Measurements from ENCODE around the gene GNAI2.

GNAI2 gene

GRCh38 chr3:50288387-50289007 is 52.5 kb downstream of the GNAI2 start:
- no peak for TF ChIP-seq PPARA (CRISPR knock-in tag; IDR thresholded peaks at IDR 0.05; ENCODE audit: borderline replicate concordance)
- TF ChIP-seq TCF4 (CRISPR knock-in tag; IDR thresholded peaks at IDR 0.05; ENCODE audit: borderline replicate concordance), result no peak
- TF ChIP-seq ZC3H10 (CRISPR knock-in tag; IDR thresholded peaks at IDR 0.05), result no peak
- no peak for TF ChIP-seq TOX (CRISPR knock-in tag; IDR thresholded peaks at IDR 0.05; ENCODE audit: borderline replicate concordance)
- TF ChIP-seq SNAI2 (CRISPR knock-in tag; IDR thresholded peaks at IDR 0.05), result no peak
- no peak for TF ChIP-seq ESRRG (CRISPR knock-in tag; IDR thresholded peaks at IDR 0.05)
- no peak for TF ChIP-seq ZNF8 (CRISPR knock-in tag; IDR thresholded peaks at IDR 0.05)
- TF ChIP-seq CSRNP3 (CRISPR knock-in tag; IDR thresholded peaks at IDR 0.05), result no peak
- TF ChIP-seq ZFP3 (CRISPR knock-in tag; IDR thresholded peaks at IDR 0.05), result no peak
- TF ChIP-seq ARNTL (CRISPR knock-in tag; IDR thresholded peaks at IDR 0.05; ENCODE audit: borderline replicate concordance, low read depth), result no peak
- no peak for TF ChIP-seq OSR1 (CRISPR knock-in tag; IDR thresholded peaks at IDR 0.05)
- no peak for TF ChIP-seq PATZ1 (CRISPR knock-in tag; IDR thresholded peaks at IDR 0.05; ENCODE audit: borderline replicate concordance)
- no peak for TF ChIP-seq BACH2 (CRISPR knock-in tag; IDR thresholded peaks at IDR 0.05; ENCODE audit: borderline replicate concordance)
- TF ChIP-seq CSDC2 (CRISPR knock-in tag; IDR thresholded peaks at IDR 0.05), result no peak
- no peak for TF ChIP-seq RARB (CRISPR knock-in tag; IDR thresholded peaks at IDR 0.05)
- no peak for ATAC-seq

DNA sequence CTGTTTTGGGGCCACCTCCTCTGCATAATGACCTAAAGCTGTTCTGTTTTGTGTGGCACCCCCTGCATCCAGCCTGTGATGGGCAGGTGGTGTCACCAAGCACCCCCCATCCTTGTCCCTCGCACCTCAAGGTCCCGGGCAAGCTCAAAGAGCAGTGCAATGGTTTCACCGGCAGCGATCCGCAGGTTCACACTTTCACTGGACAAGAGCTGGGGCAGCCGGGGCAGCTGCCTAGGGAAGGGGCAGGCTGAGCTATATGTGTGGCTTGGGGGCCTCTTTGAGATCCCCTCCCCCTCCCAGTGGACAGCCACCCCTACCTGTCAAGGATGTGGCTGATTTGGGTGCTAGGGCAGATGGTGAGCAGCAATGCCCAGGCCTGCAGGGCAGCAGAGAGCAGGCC is 53.1 kb downstream of the GNAI2 start:
- no peak for ATAC-seq
- TF ChIP-seq SNAI2 (CRISPR knock-in tag; IDR thresholded peaks at IDR 0.05) (no peak), ZNF565 (CRISPR knock-in tag; conservative IDR thresholded peaks at IDR 0.05; ENCODE audit: low read depth) (no peak), TSHZ2 (CRISPR knock-in tag; IDR thresholded peaks at IDR 0.05) (no peak), ISL1 (CRISPR knock-in tag; IDR thresholded peaks at IDR 0.05) (no peak), ARNTL (CRISPR knock-in tag; IDR thresholded peaks at IDR 0.05; ENCODE audit: borderline replicate concordance, low read depth) (no peak), CSDC2 (CRISPR knock-in tag; IDR thresholded peaks at IDR 0.05) (no peak), TOX (CRISPR knock-in tag; IDR thresholded peaks at IDR 0.05; ENCODE audit: borderline replicate concordance) (no peak), BACH2 (CRISPR knock-in tag; IDR thresholded peaks at IDR 0.05; ENCODE audit: borderline replicate concordance) (no peak), GLIS3 (CRISPR knock-in tag; IDR thresholded peaks at IDR 0.05) (no peak), ZNF70 (CRISPR knock-in tag; IDR thresholded peaks at IDR 0.05) (no peak), PPARA (CRISPR knock-in tag; IDR thresholded peaks at IDR 0.05; ENCODE audit: borderline replicate concordance) (no peak), ZFP30 (CRISPR knock-in tag; IDR thresholded peaks at IDR 0.05) (no peak), ZFP3 (CRISPR knock-in tag; IDR thresholded peaks at IDR 0.05) (no peak), ESRRG (CRISPR knock-in tag; IDR thresholded peaks at IDR 0.05) (no peak)
- TF ChIP-seq, protein P1, sequence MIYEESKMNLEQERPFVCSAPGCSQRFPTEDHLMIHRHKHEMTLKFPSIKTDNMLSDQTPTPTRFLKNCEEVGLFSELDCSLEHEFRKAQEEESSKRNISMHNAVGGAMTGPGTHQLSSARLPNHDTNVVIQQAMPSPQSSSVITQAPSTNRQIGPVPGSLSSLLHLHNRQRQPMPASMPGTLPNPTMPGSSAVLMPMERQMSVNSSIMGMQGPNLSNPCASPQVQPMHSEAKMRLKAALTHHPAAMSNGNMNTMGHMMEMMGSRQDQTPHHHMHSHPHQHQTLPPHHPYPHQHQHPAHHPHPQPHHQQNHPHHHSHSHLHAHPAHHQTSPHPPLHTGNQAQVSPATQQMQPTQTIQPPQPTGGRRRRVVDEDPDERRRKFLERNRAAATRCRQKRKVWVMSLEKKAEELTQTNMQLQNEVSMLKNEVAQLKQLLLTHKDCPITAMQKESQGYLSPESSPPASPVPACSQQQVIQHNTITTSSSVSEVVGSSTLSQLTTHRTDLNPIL (CRISPR knock-in tag; IDR thresholded peaks at IDR 0.05; ENCODE audit: low read depth), result no peak

- no peak for TF ChIP-seq RARB (CRISPR knock-in tag; IDR thresholded peaks at IDR 0.05)
- ATAC-seq, result no peak
These were observed 54.2 kb downstream of the GNAI2 start for GRCh38 chr3:50290161-50290641.

Data from SK-N-SH treated with all-trans-retinoic acid at 6 μM for 48 hours (cell line).